Measurements from ENCODE around the gene CCDC33.

CCDC33 gene

GRCh38 chr15:74262625-74263024 lies 26.5 kb downstream of the CCDC33 start:
- no peak for TF ChIP-seq CTCF (conservative IDR thresholded peaks at IDR 0.05; ENCODE audit: low read depth, low read length)

GRCh38 chr15:74263466-74263865 lies 27.3 kb downstream of the CCDC33 start:
- no peak for DNase-seq (ENCODE audit: low read depth)
- H3K4me3 ChIP-seq (ENCODE audit: low read depth, low read length) = no peak overlapping the region
- TF ChIP-seq CTCF (conservative IDR thresholded peaks at IDR 0.05; ENCODE audit: low read depth, low read length) = no peak

More at GRCh38 chr15:74262625-74263024, 26.5 kb downstream of the CCDC33 start:
- DNase-seq (ENCODE audit: low read depth) = no peak
- no peak overlapping the region for H3K4me3 ChIP-seq (ENCODE audit: low read depth, low read length)

- TF ChIP-seq CTCF (conservative IDR thresholded peaks at IDR 0.05; ENCODE audit: low read depth, low read length) = no peak
- H3K4me3 ChIP-seq (ENCODE audit: low read depth, low read length) = no peak overlapping the region
- no peak for DNase-seq (ENCODE audit: low read depth)
Observed at GRCh38 chr15:74264081-74264501, 28.0 kb downstream of the CCDC33 start.

- TF ChIP-seq CTCF (conservative IDR thresholded peaks at IDR 0.05; ENCODE audit: low read depth, low read length) = no peak
- peak; percentile 38 for DNase-seq (ENCODE audit: low read depth)
- H3K4me3 ChIP-seq (ENCODE audit: low read depth, low read length) = no peak overlapping the region
Observed at GRCh38 chr15:74265046-74265639, 29.0 kb downstream of the CCDC33 start.

GRCh38 chr15:74268020-74268419 lies 31.9 kb downstream of the CCDC33 start:
- H3K4me3 ChIP-seq (ENCODE audit: low read depth, low read length) = no peak overlapping the region
- DNase-seq (ENCODE audit: low read depth) = no peak
- no peak for TF ChIP-seq CTCF (conservative IDR thresholded peaks at IDR 0.05; ENCODE audit: low read depth, low read length)

GRCh38 chr15:74269362-74270035 lies 33.4 kb downstream of the CCDC33 start:
- no peak for TF ChIP-seq CTCF (conservative IDR thresholded peaks at IDR 0.05; ENCODE audit: low read depth, low read length)

GRCh38 chr15:74270155-74270554 lies 34.0 kb downstream of the CCDC33 start:
- no peak for DNase-seq (ENCODE audit: low read depth)
- H3K4me3 ChIP-seq (ENCODE audit: low read depth, low read length) = no peak overlapping the region
- no peak for TF ChIP-seq CTCF (conservative IDR thresholded peaks at IDR 0.05; ENCODE audit: low read depth, low read length)

More at GRCh38 chr15:74269362-74270035, 33.4 kb downstream of the CCDC33 start:
- H3K4me3 ChIP-seq (ENCODE audit: low read depth, low read length) = no peak overlapping the region
- DNase-seq (ENCODE audit: low read depth) = no peak
